SH-SY5Y (cell line): ENCODE data around the gene MRPL1.

Source experiments
- GATA2 ChIP-seq: IDR thresholded peaks from 2 replicates; pipeline ENCODE4 v1.6.1; 2011; ENCODE audit warnings: mild to moderate bottlenecking, low read depth, low read length
- GATA3 ChIP-seq: IDR thresholded peaks from 2 replicates; pipeline ENCODE4 v1.6.1; 2011; ENCODE audit warnings: low read depth, mild to moderate bottlenecking, low read length, moderate library complexity

The MRPL1 gene

DNA sequence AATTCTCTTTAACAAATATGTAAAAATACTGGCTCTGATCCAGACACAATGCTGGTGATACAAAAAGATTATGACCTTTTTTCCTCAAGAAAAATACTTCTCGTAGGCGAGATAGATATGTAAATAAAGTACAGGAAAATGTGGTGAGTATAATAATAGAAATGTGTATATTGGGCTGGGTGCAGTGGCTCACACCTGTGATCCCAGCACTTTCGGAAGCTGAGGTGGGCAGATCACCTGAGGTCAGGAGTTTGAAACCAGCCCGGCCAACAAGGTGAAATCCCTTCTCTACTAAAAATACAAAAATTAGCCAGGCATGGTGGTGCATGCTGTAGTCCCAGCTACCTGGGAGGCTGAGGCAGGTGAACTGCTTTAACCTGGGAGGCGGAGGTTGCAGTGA lies 55.0 kb downstream of the MRPL1 start:
- no peak for TF ChIP-seq GATA2
- TF ChIP-seq GATA3 = no peak

DNA sequence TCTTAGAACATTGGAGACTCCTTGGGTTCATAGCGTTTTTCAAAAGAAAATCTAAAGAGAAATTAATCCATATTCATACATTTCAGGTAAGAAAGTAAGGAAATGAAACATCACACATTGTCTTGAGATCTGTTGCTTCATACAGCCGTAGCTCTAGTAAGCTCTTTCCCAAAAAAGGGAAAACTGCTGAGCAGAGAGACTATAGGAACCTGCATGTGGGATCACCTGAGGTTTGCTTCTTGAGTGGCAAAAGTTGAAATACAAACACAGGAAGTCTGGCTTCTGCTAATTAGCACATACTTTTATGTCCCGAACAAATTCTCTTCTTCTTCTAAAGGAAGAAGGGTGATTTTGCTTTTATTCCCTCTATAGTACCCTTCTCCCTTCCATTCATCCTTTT lies 57.7 kb downstream of the MRPL1 start:
- no peak for TF ChIP-seq GATA2
- no peak for TF ChIP-seq GATA3

DNA sequence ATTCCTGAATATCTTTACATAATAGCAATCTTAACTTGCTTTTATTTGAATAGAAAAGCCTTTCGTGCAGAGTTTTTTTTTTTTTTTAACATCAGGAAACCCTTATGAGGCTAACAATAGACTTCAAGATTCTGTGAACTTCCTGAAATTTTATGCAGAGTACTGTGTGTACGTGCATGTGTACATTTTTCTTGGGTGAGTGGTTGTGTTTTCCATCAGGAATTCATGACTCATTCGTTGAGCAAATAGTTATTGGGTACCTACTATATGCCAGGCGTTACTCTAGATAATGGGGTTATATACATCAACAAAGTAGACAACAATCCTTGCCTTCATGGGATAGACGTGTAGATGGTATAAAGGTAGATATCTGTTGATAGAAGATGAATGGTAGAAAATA lies 59.1 kb downstream of the MRPL1 start:
- TF ChIP-seq GATA2 (no peak), GATA3 (no peak)

DNA sequence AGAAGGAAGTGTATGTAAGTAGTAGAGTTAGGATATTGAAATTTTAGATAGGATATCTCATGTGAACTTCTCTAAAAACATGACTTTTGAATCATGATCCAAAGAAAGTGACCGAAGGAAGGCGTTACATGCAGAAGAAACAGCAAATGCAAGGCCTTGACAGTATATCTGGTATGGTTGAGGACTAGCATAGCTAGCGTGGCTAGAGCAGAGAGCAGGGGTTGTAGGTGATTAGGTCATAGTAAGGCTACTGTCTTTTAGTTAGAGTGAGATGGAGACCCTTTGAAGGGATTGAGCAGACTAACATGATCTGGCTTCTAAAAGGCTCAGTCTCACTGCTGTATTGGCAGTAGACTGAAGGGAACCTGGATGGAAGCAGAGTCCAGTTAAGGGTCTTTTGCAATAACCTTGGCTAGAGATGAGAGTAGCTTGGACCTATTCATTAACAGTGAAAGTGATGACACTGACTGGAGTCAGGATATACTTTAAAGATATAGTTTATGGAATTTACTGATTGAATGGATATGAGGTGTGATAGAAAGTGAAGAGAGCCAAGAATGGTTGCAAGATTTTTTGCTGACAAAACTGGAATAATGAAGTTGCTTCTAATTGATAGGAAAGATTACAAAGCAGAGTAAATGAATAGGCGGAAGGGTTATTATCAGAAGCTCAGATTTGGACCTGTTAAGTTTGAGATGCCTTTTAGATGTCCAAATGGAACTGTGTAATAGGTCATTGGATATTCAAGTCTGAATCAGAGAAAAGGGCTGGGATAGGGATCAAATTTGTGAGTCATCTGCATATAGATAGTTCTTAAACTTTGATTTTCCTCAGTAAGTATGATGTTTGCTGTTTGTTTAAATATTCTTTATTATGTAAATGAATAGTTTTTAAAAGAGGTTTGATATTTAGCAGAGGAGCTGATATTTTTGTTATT lies 59.8 kb downstream of the MRPL1 start:
- no peak for TF ChIP-seq GATA3
- TF ChIP-seq GATA2 = no peak

DNA sequence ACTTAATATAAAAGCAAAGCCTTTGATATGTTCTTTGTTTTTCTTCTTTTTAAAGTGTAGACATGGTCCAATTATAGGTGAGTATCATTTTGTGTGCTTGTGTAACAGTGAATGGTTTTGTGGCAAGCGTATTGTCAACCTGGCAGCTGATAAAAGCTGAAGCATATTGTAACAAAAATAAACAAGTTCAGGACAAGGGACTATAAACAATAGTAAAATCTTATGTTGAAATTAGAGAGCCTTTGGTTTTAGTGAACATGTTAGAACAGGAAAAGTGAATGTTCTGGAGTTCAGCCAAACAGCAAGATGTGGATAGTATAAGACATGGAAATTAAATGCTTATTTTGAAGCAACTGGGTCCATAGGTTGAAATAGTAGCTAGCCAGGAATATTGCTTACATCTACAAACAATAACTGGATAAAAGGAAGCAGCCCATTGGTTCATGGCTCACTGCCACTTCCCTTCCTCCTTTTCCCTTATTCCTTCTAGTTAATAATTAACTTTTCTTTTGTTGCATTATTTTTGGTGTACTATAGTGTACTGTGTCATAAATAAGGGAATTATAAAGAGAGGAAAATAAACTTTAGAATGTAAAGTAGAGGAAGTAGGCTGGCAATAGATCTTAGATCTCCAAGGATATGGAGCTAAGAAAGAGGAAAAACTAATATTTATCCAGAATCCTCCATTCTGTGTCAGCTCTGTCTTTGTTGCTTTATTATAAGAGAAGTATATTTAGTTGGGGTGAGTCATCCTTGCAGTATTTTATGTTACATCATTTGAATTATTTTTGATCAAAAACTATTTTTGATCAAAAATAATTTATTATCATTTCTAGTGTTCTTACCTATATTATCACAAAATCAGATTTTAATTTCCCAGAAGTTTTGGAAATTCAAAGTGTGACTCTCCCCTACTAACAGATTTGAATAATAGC lies 65.6 kb downstream of the MRPL1 start:
- TF ChIP-seq GATA3 = no peak
- no peak for TF ChIP-seq GATA2

DNA sequence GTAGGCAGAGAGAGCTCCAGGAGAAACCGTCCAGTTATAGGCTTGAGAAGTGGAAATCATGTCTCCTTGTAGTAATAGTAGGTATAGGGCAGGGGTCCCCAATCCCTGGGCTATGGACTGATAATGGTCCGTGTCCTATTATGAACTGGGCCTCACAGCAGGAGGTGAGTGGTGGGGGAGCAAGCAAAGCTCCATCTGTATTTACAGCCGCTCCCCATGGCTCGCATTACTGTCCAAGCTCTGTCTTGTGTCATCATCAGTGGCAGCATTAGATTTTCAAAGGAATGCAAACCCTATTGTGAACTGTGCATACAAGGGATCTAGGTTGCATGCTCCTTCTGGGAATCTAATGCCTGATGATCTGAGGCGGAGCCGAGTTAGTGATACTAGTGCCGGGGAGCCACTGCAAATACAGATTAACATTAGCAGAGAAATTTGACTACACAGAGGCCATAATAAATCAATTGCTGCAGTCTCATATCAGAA lies 67.6 kb downstream of the MRPL1 start:
- no peak for TF ChIP-seq GATA3
- no peak for TF ChIP-seq GATA2

DNA sequence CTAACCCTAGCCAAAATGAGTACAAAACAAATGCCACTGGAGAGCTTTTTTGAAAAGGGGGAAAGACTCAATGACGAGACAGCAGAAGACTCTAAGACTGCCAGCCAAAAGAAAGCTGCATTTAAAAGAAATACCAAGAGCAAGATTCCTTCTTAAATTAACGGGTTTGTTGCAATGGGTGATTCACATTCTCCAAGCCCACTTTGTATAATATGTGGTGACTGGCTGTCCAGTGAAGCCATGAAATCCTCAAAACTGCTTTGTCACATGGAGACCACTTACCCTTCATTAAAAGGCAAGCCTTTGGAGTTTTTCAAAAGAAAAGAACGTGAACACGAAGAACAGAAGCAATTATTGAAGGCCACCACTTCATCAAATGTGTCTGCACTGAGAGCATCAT lies 68.2 kb downstream of the MRPL1 start:
- TF ChIP-seq GATA2 (no peak), GATA3 (no peak)

DNA sequence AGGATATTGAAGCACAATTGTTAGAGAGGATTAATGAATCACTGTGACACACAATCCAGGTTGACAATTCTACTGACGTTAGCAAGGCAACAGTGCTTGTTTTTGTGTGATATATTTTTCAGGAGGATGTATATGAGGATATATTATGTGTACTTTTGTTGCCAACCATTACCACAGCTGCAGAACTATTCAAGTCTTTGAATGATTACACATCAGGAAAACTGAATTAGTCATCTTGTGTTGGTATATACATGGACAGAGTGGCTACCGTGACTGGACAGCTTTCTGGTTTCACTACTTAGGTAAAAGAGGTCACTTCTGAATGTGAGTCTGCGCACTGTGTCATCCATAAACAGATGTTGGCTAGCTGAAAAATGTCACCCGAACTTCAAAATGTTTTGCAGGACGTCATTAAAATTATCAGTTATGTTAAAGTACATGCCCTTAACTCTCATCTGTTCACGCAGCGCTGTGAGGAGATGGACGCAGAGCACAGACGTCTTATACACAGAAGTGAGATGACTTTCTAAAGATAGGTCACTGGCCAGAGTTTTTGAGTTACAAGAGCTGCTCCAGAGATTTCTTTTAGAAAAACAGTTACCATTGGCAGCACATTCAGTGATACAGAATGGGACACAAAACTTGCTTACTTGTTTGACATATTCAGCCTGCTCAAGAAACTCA lies 69.0 kb downstream of the MRPL1 start:
- no peak for TF ChIP-seq GATA3
- no peak for TF ChIP-seq GATA2

DNA sequence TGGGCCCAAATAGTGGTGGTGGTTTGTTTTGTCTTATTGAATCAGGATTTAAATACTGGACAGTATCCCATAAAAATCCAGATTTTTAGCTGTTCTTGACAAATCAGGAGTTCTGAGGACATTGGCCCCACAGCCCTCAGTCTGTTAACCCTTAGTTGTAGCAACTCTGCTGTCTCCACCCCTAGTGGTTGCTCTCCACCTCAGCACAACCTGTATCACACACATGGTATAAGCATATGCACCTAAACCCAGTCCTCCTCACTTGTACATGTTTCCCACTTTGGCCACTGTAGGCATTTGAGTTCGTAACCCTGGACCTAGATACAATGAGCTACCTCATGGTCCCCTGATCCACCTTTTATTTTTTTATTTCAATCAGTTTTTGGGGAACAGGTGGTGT lies 75.9 kb downstream of the MRPL1 start:
- TF ChIP-seq GATA3 = no peak
- TF ChIP-seq GATA2 = no peak

DNA sequence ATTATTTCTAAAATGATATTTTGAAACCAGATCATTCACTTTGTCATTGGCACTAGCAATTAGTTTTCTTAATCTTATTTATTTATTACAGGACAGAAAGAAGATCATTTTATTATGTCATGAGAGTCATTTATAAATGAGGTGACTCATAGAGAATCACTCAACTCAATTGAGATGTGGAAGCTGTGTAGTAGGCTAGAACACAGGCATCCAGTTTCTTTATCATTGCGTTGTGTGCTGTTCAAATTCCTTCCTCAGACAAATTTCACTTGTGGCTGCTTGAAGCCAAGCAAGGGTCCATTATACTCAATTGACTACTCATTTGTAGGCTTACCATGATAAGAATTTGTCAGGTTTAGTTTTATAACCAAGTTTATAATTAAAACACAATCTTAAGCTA lies 87.6 kb downstream of the MRPL1 start:
- no peak for TF ChIP-seq GATA3
- TF ChIP-seq GATA2 = no peak

DNA sequence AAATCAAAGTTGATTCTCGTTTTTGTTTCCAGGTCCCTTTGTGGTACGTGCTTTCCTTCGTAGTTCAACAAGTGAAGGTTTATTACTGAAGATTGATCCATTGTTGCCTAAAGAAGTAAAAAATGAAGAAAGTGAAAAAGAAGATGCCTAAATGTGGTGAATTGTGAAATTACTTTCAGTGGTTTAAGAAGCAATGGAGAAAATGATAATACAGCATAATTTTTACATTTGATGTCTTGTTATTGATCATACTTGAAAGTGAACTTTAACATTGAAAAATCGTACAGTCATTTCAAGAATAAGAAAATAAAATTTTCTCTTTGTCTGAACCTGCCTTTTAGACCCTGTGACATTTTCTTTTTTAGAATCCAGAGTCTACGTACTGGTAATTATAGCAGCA lies 89.8 kb downstream of the MRPL1 start:
- TF ChIP-seq GATA2 (no peak), GATA3 (no peak)

DNA sequence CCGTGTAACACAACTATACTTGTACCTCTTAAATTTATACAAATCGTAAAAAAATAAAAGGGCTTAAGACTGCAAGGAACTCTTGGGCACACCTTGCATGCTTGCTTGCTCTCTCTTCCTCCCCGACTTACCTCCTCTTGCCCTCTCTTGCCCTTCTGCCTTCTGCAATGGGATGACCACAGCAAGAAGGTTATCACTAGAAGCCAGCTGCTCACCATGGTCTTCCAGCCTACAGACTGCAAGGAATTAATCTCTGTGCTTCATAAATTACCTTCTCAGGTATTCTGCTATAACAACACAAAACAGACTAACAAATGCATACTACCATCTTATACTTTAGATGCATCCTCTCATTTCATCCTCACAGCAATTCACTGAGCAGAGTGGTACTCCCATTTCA lies 92.1 kb downstream of the MRPL1 start:
- TF ChIP-seq GATA2 = no peak
- TF ChIP-seq GATA3 = no peak

DNA sequence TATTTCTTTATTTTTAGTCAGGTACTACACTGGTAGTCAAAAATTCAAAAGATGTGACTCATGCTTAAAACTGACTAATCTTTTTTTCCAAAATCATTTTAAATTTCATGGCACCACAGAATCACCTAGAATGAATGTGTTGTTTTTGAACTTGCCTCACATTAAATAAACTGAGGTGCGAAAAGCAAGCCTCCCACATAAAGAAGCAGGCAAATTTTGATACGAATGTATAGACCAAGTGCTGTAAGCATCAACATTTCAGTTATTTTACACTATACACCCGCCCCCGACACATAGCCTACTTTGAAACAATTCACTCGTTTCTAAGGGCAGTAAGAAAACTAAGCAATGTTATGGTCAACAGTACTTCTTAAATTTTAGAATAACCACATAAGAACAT lies 94.3 kb downstream of the MRPL1 start:
- TF ChIP-seq GATA3 = no peak
- no peak for TF ChIP-seq GATA2

DNA sequence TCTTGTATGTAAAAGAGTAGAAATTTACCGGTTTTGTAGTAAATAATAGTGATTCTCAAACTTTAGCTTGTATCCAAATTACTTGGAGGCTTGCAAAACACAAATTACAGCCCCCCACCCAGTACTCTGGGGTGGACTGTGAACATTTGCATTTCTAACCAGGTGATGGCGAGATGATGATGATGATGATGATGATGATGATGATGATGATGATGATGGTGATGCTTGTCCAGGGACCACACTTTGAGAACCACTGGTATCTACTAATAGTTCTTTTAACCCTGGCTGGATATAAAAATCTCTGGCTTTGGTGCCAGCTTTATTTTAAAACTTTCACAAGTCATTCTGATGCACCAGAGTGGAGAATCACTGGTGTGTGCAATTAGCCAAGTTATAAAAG lies 96.3 kb downstream of the MRPL1 start:
- TF ChIP-seq GATA3 (no peak), GATA2 (no peak)
